Heart right ventricle (tissue), 16 donors: Measurements from ENCODE around the gene CLEC3A. TPM values are rescaled to one million over a fixed set of nuclear protein-coding genes. Genes with fewer than 3 reads are reported as not detected.

Source experiments
- ATAC-seq, 8 donors: fragments of 200-7000 bp; cut with Tn5 transposase; one replicate each; pipeline ENCODE4 v1.9.1; 2020; ENCODE audit warnings: mild to moderate bottlenecking in 8 of 8, moderate library complexity in 8 of 8, moderate number of reproducible peaks in 1 of 8
- DNase-seq, 2 donors: peaks; one replicate each; pipeline ENCODE4 v3.0.0-alpha.2; 2020
- H3K27ac ChIP-seq, 10 donors: fragments of 200-600 bp; sonication (generic) in 2 of 10; one replicate each; pipeline versions ENCODE4 v1.5.0 to v1.8.0; 2020 to 2022; ENCODE audit warnings: mild to moderate bottlenecking in 3 of 10
- H3K27me3 ChIP-seq, 7 donors: fragments of 200-600 bp; one replicate each; pipeline ENCODE4 v1.8.0; 2021 to 2022; ENCODE audit warnings: mild to moderate bottlenecking in 2 of 7
- H3K36me3 ChIP-seq, 9 donors: fragments of 200-600 bp; sonication (generic) in 1 of 9; one replicate each; pipeline versions ENCODE4 v1.5.0 to v1.8.0; 2020 to 2022; ENCODE audit warnings: mild to moderate bottlenecking in 2 of 9
- H3K4me1 ChIP-seq, 9 donors: fragments of 200-600 bp; sonication (generic) in 1 of 9; one replicate each; pipeline versions ENCODE4 v1.5.0 to v1.8.0; 2020 to 2022; ENCODE audit warnings: mild to moderate bottlenecking in 4 of 9
- H3K4me3 ChIP-seq, 10 donors: fragments of 200-600 bp; sonication (generic) in 2 of 10; one replicate each; pipeline versions ENCODE4 v1.5.0 to v1.8.0; 2020 to 2022; ENCODE audit warnings: mild to moderate bottlenecking in 7 of 10, moderate library complexity in 2 of 10
- H3K9me3 ChIP-seq, 11 donors: fragments of 200-600 bp in 10 of 11; sonication (generic) in 2 of 11; one replicate each; pipeline versions ENCODE4 v1.5.0 to v1.8.0; 2013 to 2022; ENCODE audit warnings: mild to moderate bottlenecking in 2 of 11, control low read depth in 1 of 11, moderate library complexity in 1 of 11
- WGBS, 2 donors: extraction: QIAGEN DNeasy Blood & Tissue Kit; methylation state at CpG; one replicate each; pipeline ENCODE4 v1.1.7; 2013; ENCODE audit warnings: inconsistent platforms in 1 of 2; 5-methylcytosine and 5-hydroxymethylcytosine counted together
- intact Hi-C, 10 donors: fragments of 100-400 bp; cut with DNase I; formaldehyde crosslinking; loops; one replicate each; pipeline versions ENCODE4 v1.11.1 to v1.14.2; 2022
- long read RNA-seq, 3 donors: library from polyadenylated mRNA; unstranded; transcript quantifications; one replicate each; pipeline ENCODE4 v2.0.0, GENCODE V29; 2020 to 2021
- polyA plus RNA-seq, 2 donors: library from polyadenylated mRNA; stranded (reverse); fragments of 200-250 nt; gene quantifications; one replicate each; pipeline ENCODE4 v1.2.3, GENCODE V29; 2013
- total RNA-seq, 10 donors: library from RNA; stranded (reverse); fragmentation: NEBNext Ultra II Directional in 3 of 10; extraction: Animal tissue kit (Norgen Biotek cat#: 25700) in 3 of 10; gene quantifications; one replicate each; pipeline versions ENCODE4 v1.2.1 to v1.2.4, GENCODE V29; 2021 to 2023
- TF ChIP-seq, protein P1 (sequence below), 9 donors: fragments of 200-600 bp; sonication (generic) in 2 of 9; IDR thresholded peaks; one replicate each; pipeline versions ENCODE4 v1.5.0 to v1.8.0; 2021 to 2022; ENCODE audit warnings: antibody characterized with exemption in 9 of 9, mild to moderate bottlenecking in 5 of 9, moderate library complexity in 1 of 9
- donor health status: Arrhythmogenic right ventricular cardiomyopathy.
- donor health status: ischemic (EF 13 %, LVEDD 7.1; RV severe dilation, severe dysfunction).
- donor health status: healthy with polysubstance abuse.
- donor health status: DM: no; HTN: yes; CAD: no.
- donor health status: DM: no; HTN: no; CAD: no.
- donor health status: ischemic (EF 25% LVEDD 6.9; RV normal size, moderate dysfunction).
- donor health status: ischemic (EF 25% LVEDD 5.7; RV mildly dilated, moderate dysfunction).
- donor health status: healthy.
- donor health status: DM: yes; HTN: yes; CAD: no.
- donor health status: Ischemic cardiomyopathy.
- donor health status: ischemic (EF 35%, LVEDD 5.7; RV mildly dilated, moderate dysfunction).
- donor health status: nonischemic (EF 11% LVEDD 7.7; RV severe dilation, severe dysfunction).
- donor health status: DM: yes; HTN: yes; CAD: no.
- donor health status: PGD.
- donor health status: ischemic (EF 29% LVEDD 5.4; RV normal size, mild dysfunction).
- donor health status: nonischemic (EF 23%, LVEDD 6.1; RV moderate dilation, normal function).

The CLEC3A gene, protein sequence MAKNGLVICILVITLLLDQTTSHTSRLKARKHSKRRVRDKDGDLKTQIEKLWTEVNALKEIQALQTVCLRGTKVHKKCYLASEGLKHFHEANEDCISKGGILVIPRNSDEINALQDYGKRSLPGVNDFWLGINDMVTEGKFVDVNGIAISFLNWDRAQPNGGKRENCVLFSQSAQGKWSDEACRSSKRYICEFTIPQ
- total RNA-seq (not detected), polyA plus RNA-seq (not detected)
- long read RNA-seq, donor 1, result 0 reads
- long read RNA-seq, donor 2, result 0 reads
- long read RNA-seq, donor 3, result 0 reads

GRCh38 chr16:78022347-78023060, at the start of gene CLEC3A:
TSS of gene CLEC3A (plus strand) at chr16:78022548. CDS start at chr16:78022627, 79 bp downstream.
- Histone ChIP-seq H3K9me3 (no peaks in the 10 kb centered on the region), H3K27me3 (peaks cover 0 to 27% (median 5%) of the 10 kb centered on the region in 7 donors), H3K4me3 (no peak within 1 kb of the TSS), H3K4me1 (no peaks in the 10 kb centered on the region), H3K27ac (no peak within 1 kb of the TSS), H3K36me3 (no peaks in the 10 kb centered on the region)
- intact Hi-C loops, result no loop called here
- DNase-seq (no peak), ATAC-seq (no peak)
- 40 to 48% methylated on average over 5 of the region's 5 CpGs for WGBS, 2 donors
- TF ChIP-seq, protein P1, sequence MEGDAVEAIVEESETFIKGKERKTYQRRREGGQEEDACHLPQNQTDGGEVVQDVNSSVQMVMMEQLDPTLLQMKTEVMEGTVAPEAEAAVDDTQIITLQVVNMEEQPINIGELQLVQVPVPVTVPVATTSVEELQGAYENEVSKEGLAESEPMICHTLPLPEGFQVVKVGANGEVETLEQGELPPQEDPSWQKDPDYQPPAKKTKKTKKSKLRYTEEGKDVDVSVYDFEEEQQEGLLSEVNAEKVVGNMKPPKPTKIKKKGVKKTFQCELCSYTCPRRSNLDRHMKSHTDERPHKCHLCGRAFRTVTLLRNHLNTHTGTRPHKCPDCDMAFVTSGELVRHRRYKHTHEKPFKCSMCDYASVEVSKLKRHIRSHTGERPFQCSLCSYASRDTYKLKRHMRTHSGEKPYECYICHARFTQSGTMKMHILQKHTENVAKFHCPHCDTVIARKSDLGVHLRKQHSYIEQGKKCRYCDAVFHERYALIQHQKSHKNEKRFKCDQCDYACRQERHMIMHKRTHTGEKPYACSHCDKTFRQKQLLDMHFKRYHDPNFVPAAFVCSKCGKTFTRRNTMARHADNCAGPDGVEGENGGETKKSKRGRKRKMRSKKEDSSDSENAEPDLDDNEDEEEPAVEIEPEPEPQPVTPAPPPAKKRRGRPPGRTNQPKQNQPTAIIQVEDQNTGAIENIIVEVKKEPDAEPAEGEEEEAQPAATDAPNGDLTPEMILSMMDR (IDR thresholded peaks at IDR 0.05), result no peak

DNA sequence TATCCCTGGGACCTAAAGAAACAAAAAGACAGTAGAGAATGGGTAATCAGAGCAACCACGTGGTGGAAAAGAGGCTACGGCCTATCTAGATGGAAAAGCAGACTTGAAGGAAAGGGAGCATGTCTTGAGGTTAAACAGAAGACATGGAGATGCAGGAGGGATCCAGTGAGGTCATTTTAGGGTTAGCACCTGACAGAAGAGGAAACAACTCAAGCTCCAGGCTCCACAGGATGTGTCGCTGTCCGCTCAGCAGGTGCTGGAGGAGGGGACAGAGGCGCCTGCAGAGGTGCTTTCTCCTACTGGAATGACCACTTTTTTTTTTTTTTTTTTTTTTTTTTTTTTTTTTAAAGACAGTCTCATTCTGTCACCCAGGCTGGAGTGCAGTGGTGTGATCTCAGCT, 47.5 kb upstream of the CLEC3A start:
- H3K27ac ChIP-seq, result no peak overlapping the region
- H3K9me3 ChIP-seq, result no peaks in the 10 kb centered on the region
- intact Hi-C loops, result loop anchor here in 2 of 10 donors (5.0 to 10.0 kb wide), 2 partner anchors 298 to 740 kb away; no protein-coding TSS in a partner anchor
- H3K36me3 ChIP-seq, result peaks cover 0 to 12% (median 0%) of the 10 kb centered on the region in 9 donors
- TF ChIP-seq, protein P1 (IDR thresholded peaks at IDR 0.05), result no peak
- DNase-seq (no peak), ATAC-seq (no peak)
- H3K27me3 ChIP-seq, result peaks cover 0 to 8% (median 0%) of the 10 kb centered on the region in 7 donors
- 58 to 66% methylated on average over 5 of the region's 5 CpGs for WGBS, 2 donors
- H3K4me1 ChIP-seq, result no peaks in the 10 kb centered on the region
- H3K4me3 ChIP-seq, result no peak overlapping the region

DNA sequence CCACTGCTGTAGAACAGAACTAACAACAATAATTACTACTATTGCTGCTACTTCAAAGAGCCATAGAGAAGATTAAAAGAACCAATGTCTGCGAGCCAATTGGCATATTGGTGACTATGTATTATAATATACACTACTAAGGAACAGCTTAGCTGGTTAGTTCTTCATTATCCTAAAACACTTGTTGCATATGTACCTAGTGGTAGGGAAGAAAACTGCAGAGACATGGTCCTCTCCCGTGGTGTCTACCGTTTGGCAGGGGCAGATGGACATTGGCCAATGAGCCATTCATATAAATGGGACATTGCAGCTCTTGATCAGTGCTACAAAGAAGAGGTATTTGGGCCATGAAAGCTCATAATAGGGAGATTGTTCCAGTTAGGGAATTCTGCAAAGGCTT, 46.4 kb upstream of the CLEC3A start:
- Histone ChIP-seq H3K36me3 (peaks cover 0 to 12% (median 0%) of the 10 kb centered on the region in 9 donors), H3K4me3 (no peak overlapping the region), H3K9me3 (no peaks in the 10 kb centered on the region), H3K4me1 (no peaks in the 10 kb centered on the region), H3K27me3 (peaks cover 0 to 5% (median 0%) of the 10 kb centered on the region in 7 donors), H3K27ac (no peak overlapping the region)
- no peak for ATAC-seq
- TF ChIP-seq, protein P1 (IDR thresholded peaks at IDR 0.05), result no peak
- intact Hi-C loops, result loop anchor here in 1 of 10 donors (10.0 kb wide), 1 partner anchor 741 kb away; no protein-coding TSS in a partner anchor
- no peak for DNase-seq
- 63 to 79% methylated on average over 3 of the region's 3 CpGs for WGBS, 2 donors

GRCh38 chr16:77977339-77977738, 45.0 kb upstream of the CLEC3A start:
- ATAC-seq (no peak), DNase-seq (no peak)
- intact Hi-C loops, result loop anchor here in 1 of 10 donors (10.0 kb wide), 1 partner anchor 743 kb away; no protein-coding TSS in a partner anchor

More at GRCh38 chr16:77977339-77977738, 45.0 kb upstream of the CLEC3A start:
- 68 to 70% methylated on average over 5 of the region's 5 CpGs for WGBS, 2 donors
- H3K9me3 ChIP-seq, result no peaks in the 10 kb centered on the region
- TF ChIP-seq, protein P1 (IDR thresholded peaks at IDR 0.05), result no peak
- H3K36me3 ChIP-seq, result peaks cover 0 to 12% (median 0%) of the 10 kb centered on the region in 9 donors
- no peak overlapping the region for H3K27ac ChIP-seq
- H3K4me3 ChIP-seq, result no peak overlapping the region
- no peaks in the 10 kb centered on the region for H3K4me1 ChIP-seq
- H3K27me3 ChIP-seq, result peaks cover 0 to 2% (median 0%) of the 10 kb centered on the region in 7 donors
